Left lung (tissue), 10 donors: ENCODE measurements around the gene MFRP. TPM values are rescaled to one million over a fixed set of nuclear protein-coding genes. Genes with fewer than 3 reads are reported as not detected.

ENCODE experiments used
- ATAC-seq: fragments of 200-7000 bp; cut with Tn5 transposase; one replicate; pipeline ENCODE4 v1.9.1; 2020; ENCODE audit warnings: moderate library complexity
- DNase-seq, 4 donors: peaks; one replicate each; pipeline ENCODE4 v3.0.0-alpha.2; 2013 to 2020
- H3K27ac ChIP-seq, 2 donors: fragments of 200-600 bp; sonication (generic) in 1 of 2; one replicate each; pipeline versions ENCODE4 v1.5.0 to v1.8.0; 2020 to 2021
- H3K27me3 ChIP-seq, 2 donors: fragments of 200-600 bp; sonication (generic) in 1 of 2; one replicate each; pipeline versions ENCODE4 v1.5.0 to v1.8.0; 2020 to 2021
- H3K36me3 ChIP-seq, 2 donors: fragments of 200-600 bp; sonication (generic) in 1 of 2; one replicate each; pipeline versions ENCODE4 v1.5.0 to v1.8.0; 2020 to 2021
- H3K4me1 ChIP-seq, 2 donors: fragments of 200-600 bp; one replicate each; pipeline ENCODE4 v1.8.0; 2021
- H3K4me3 ChIP-seq, 2 donors: fragments of 200-600 bp; sonication (generic) in 1 of 2; one replicate each; pipeline versions ENCODE4 v1.5.0 to v1.8.0; 2020 to 2021; ENCODE audit warnings: mild to moderate bottlenecking in 1 of 2
- H3K9me3 ChIP-seq, 2 donors: fragments of 200-600 bp; sonication (generic) in 1 of 2; one replicate each; pipeline versions ENCODE4 v1.5.0 to v1.8.0; 2020 to 2021
- intact Hi-C, 2 donors: fragments of 100-400 bp; cut with DNase I; formaldehyde crosslinking; loops; one replicate each; pipeline versions ENCODE4 v1.11.2 to v1.14.2; 2022
- polyA plus RNA-seq, 6 donors: library from polyadenylated mRNA; unstranded; fragments of 120-200 nt; gene quantifications; one replicate each; pipeline ENCODE4 v1.2.1, GENCODE V29; 2013; ENCODE audit not compliant: insufficient read length in 6 of 6
- total RNA-seq, 2 donors: library from RNA; stranded (reverse); fragmentation: NEBNext Ultra II Directional; extraction: Animal tissue kit (Norgen Biotek cat#: 25700); gene quantifications; one replicate each; pipeline ENCODE4 v1.2.1, GENCODE V29; 2021
- TF ChIP-seq, protein P1 (sequence below), 2 donors: fragments of 200-600 bp; sonication (generic) in 1 of 2; IDR thresholded peaks; one replicate each; pipeline versions ENCODE4 v1.5.0 to v1.8.0; 2021; ENCODE audit warnings: antibody characterized with exemption in 2 of 2
- donor health status: DM: no; HTN: yes; CAD: no.
- donor health status: DM: no; HTN: no; CAD: no.

Gene MFRP
- total and polyA plus RNA-seq, 8 donors = 0.04 to 0.07 TPM; not detected in 6

DNA sequence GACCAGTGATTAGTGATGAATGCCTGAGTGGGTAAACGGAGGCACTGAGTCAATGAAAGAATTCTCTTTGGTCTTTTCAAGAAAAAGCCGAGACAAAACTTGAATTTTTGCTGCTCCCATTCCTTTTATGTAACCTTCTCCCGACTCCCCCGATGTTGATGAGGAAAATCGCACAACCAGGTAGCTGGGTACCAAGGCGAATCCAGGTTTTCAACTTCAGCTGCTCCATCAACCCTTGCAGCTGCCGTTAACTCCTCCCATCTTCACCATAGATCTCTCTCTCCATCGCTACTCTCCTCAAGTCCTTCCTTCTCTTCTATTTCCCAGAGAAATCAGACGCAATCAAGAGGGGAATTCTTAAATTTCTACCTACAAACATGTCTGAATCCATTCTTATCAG is 35.6 kb upstream of the MFRP start:
- intact Hi-C loops = no loop called here
- TF ChIP-seq, protein P1, sequence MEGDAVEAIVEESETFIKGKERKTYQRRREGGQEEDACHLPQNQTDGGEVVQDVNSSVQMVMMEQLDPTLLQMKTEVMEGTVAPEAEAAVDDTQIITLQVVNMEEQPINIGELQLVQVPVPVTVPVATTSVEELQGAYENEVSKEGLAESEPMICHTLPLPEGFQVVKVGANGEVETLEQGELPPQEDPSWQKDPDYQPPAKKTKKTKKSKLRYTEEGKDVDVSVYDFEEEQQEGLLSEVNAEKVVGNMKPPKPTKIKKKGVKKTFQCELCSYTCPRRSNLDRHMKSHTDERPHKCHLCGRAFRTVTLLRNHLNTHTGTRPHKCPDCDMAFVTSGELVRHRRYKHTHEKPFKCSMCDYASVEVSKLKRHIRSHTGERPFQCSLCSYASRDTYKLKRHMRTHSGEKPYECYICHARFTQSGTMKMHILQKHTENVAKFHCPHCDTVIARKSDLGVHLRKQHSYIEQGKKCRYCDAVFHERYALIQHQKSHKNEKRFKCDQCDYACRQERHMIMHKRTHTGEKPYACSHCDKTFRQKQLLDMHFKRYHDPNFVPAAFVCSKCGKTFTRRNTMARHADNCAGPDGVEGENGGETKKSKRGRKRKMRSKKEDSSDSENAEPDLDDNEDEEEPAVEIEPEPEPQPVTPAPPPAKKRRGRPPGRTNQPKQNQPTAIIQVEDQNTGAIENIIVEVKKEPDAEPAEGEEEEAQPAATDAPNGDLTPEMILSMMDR (IDR thresholded peaks at IDR 0.05) = no peak
- Histone ChIP-seq H3K27ac (peak overlapping the region in 1 of 2 donors; percentile 41), H3K27me3 (peaks cover 0 to 12% of the 10 kb centered on the region in 2 donors), H3K9me3 (no peaks in the 10 kb centered on the region), H3K36me3 (no peaks in the 10 kb centered on the region), H3K4me1 (peaks cover 4 to 15% of the 10 kb centered on the region in 2 donors), H3K4me3 (peak overlapping the region; percentile 31 to 43)
- ATAC-seq (no peak), DNase-seq (no peak)

DNA sequence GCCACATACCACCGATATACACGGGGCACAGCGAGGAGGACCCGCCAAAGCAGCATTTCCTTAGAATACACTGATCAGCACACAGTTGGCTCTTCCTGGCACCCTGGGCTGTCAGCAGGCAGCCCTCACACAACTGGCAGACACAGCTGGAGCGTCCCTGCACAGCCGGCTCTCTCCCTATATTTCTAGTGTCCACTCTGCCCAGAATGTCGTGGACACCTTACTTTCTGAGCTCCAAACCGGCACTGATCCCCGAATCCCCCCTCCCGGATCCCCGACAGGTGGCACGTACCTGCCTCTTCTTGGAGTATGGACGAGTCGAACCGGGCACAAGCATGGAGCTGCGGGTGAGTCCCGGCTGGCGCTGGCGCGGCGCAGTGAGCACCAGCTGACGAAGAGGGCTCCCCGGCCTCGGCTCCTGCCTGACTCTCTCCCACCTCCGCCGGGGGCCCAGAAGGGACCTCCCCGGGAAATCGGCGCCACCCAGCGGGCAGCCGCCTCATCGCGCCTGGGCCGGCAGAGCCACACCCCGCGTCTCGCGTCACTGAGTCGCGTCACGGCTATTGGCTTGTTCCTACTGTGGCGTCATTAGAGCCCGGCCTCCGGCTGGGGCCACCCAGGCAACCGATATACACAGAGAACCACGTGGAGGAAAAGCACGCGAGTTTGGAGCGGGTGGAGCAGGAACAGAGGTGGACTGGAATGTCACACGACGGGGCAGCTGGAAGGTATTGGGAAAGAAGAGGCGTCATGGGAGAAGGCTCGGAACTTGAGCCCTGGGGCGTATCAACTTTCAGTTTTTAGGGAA is 34.9 kb upstream of the MFRP start, which contains the start of gene USP2:
Gene USP2 (minus strand): TSS at position 510 of the 808 bp plus-strand sequence. CDS start 8,210 bp downstream, outside the sequence.
- no peaks in the 10 kb centered on the region for H3K36me3 ChIP-seq
- TF ChIP-seq, protein P1 (IDR thresholded peaks at IDR 0.05) = peak; percentile 84 to 92
- peak within 1 kb of the TSS in 1 of 2 donors; percentile 41 for H3K27ac ChIP-seq
- H3K4me1 ChIP-seq = peaks cover 4 to 18% of the 10 kb centered on the region in 2 donors
- intact Hi-C loops = no loop called here
- H3K27me3 ChIP-seq = peaks cover 0 to 12% of the 10 kb centered on the region in 2 donors
- no peaks in the 10 kb centered on the region for H3K9me3 ChIP-seq
- ATAC-seq = peak; percentile 98
- DNase-seq = peak; percentile 95 to 98 (median 98)
- H3K4me3 ChIP-seq = peak within 1 kb of the TSS; percentile 31 to 43

DNA sequence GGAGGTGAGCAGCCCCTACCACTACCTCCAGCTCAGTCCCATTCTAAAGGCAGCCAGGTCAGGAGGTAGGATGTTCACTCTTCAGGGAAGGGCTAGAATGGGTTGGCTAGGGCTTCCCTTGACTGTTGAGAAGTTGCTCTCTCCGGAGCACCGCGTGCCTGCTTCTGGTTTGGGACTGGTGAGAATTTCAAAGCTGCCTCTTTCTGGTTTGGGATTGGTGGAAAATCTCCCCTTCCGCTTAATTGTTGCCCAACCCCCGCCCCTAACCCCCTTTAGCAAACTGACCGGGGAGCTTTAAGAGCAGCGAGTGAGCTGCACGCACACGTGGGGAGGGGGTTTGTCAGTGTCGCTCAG is 34.3 kb upstream of the MFRP start:
- ATAC-seq = peak; percentile 1
- H3K9me3 ChIP-seq = no peaks in the 10 kb centered on the region
- H3K27ac ChIP-seq = no peak overlapping the region
- no peaks in the 10 kb centered on the region for H3K36me3 ChIP-seq
- intact Hi-C loops = no loop called here
- H3K4me3 ChIP-seq = peak overlapping the region; percentile 31 to 43
- peaks cover 9 to 24% of the 10 kb centered on the region in 2 donors for H3K4me1 ChIP-seq
- peaks cover 0 to 12% of the 10 kb centered on the region in 2 donors for H3K27me3 ChIP-seq
- DNase-seq = no peak
- TF ChIP-seq, protein P1 (IDR thresholded peaks at IDR 0.05) = no peak

DNA sequence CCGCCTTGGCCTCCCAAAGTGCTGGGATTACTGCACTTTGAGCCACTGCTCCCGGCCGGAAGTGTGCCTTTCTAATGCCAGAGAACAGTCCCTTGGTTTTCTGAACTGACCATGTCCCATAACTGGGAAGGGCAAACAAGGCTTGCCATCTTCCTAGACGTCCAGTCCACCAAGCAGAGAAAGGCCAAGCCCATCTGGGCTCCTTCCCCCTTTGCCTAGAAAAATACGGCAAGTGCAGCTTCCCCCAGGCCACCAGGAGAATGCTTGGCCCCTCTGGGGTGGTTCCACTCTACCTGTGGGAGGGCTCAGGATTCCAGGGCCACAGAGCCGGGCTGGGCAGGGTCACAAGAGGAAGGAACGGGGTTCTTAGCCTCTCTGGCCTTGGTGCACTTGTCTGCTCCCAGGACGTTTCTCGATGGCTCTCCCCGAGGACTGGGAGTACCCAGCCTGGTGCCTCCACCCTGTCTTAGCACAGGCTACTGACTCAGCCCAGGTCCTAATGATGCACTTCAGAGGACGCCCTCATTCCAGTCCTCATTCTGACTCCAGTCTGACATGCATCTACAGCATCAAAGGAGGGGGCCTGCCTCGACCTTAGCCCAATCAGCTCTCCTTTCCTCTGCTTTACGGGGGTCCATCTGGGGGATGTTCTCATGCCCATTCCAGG is 33.8 kb upstream of the MFRP start:
- TF ChIP-seq, protein P1 (IDR thresholded peaks at IDR 0.05) = no peak
- Histone ChIP-seq H3K36me3 (no peaks in the 10 kb centered on the region), H3K4me1 (peaks cover 10 to 26% of the 10 kb centered on the region in 2 donors), H3K9me3 (no peaks in the 10 kb centered on the region), H3K27ac (no peak overlapping the region), H3K4me3 (no peak overlapping the region), H3K27me3 (peaks cover 0 to 12% of the 10 kb centered on the region in 2 donors)
- DNase-seq (peak in 1 of 4 donors; percentile 53), ATAC-seq (no peak)
- intact Hi-C loops = no loop called here
